GM12878 (cell line): Measurements from ENCODE around the gene AKAP11. TPM values are rescaled to one million over a fixed set of nuclear protein-coding genes. Genes with fewer than 3 reads are reported as not detected.

Source experiments
- ATAC-seq: fragments of 200-7000 bp; cut with Tn5 transposase; 3 replicates; pipeline ENCODE4 v1.9.1; 2020; ENCODE audit warnings: mild to moderate bottlenecking, moderate library complexity
- BruUV-seq: library from RNA; stranded (reverse); fragments of 400-500 nt; replicated peaks from 2 replicates; lab custom pipeline; 2021; lab: Mats Ljungman, UMichigan
- CTCF ChIA-PET: fragments of 300-600 bp; sonication (Branson Sonifier 250); formaldehyde crosslinking; extraction: SDS; loops from one replicate; lab custom pipeline; 2021; ENCODE audit warnings: inconsistent platforms; lab: Yijun Ruan, JAX
- POLR2A ChIA-PET: fragments of 350-600 bp; formaldehyde crosslinking; extraction: SDS; loops from one replicate; lab custom pipeline; 2021; ENCODE audit warnings: inconsistent platforms; lab: Charles Lee
- RAD21 ChIA-PET: fragments of 300-600 bp; sonication (Branson Sonifier 250); formaldehyde crosslinking; loops from one replicate; lab custom pipeline; 2023; ENCODE audit warnings: antibody characterized with exemption; ENCODE audit not compliant: unreplicated experiment; lab: Charles Lee
- SMC1A ChIA-PET: fragments of 300-600 bp; sonication (Branson Sonifier 250); formaldehyde crosslinking; loops from one replicate; lab custom pipeline; 2023; ENCODE audit not compliant: unreplicated experiment, uncharacterized antibody; lab: Charles Lee
- DNase-seq: peaks from one replicate; pipeline ENCODE4 v3.0.0-alpha.2; 2011; ENCODE audit warnings: low read depth, low spot score
- FAIRE-seq: peaks from 3 replicates; lab custom pipeline; 2011; peaks lifted over from hg19 to GRCh38; lab: Jason Lieb, UNC
- H2AFZ ChIP-seq: 2 replicates; pipeline ENCODE4 v1.6.0; 2011; ENCODE audit warnings: low read depth, low read length, control low read depth; ENCODE audit not compliant: control insufficient read depth
- H3K27ac ChIP-seq: 2 replicates; pipeline ENCODE4 v1.5.1; 2011; ENCODE audit warnings: control low read depth; ENCODE audit not compliant: control insufficient read depth, insufficient read depth
- H3K27me3 ChIP-seq, 2 experiments: replicated peaks in 1 of 2; 2 replicates each; pipeline versions ENCODE4 v1.6.0 to v1.6.1; 2011; ENCODE audit warnings: low read length in 1 of 2; ENCODE audit not compliant: control insufficient read depth in 2 of 2, insufficient read depth in 2 of 2
- H3K36me3 ChIP-seq, 2 experiments: 2 replicates each; pipeline ENCODE4 v1.5.1; 2011; ENCODE audit warnings: low read length in 1 of 2; ENCODE audit not compliant: control insufficient read depth in 2 of 2, insufficient read depth in 2 of 2
- H3K4me1 ChIP-seq: 2 replicates; pipeline ENCODE4 v1.6.1; 2011; ENCODE audit warnings: mild to moderate bottlenecking, low read length, moderate library complexity, mixed read lengths; ENCODE audit not compliant: control insufficient read depth, insufficient read depth
- H3K4me2 ChIP-seq: 2 replicates; pipeline ENCODE4 v1.6.0; 2011; ENCODE audit warnings: control low read depth; ENCODE audit not compliant: control insufficient read depth, insufficient read depth
- H3K4me3 ChIP-seq: fragments of 200-600 bp; sonication (generic); 2 replicates; pipeline ENCODE4 v1.5.1; 2016
- H3K79me2 ChIP-seq: 2 replicates; pipeline ENCODE4 v1.6.0; 2011; ENCODE audit warnings: low read length; ENCODE audit not compliant: control insufficient read depth, insufficient read depth
- H3K9ac ChIP-seq: 2 replicates; pipeline ENCODE4 v1.8.0; 2011; ENCODE audit warnings: low read length, control low read depth, mixed read lengths; ENCODE audit not compliant: control insufficient read depth, insufficient read depth
- H3K9me3 ChIP-seq: replicated peaks from 3 replicates; pipeline ENCODE4 v1.5.1; 2011; ENCODE audit warnings: mild to moderate bottlenecking, low read length; ENCODE audit not compliant: control insufficient read depth, insufficient read depth
- H4K20me1 ChIP-seq: 2 replicates; pipeline ENCODE4 v1.6.0; 2011; ENCODE audit not compliant: control insufficient read depth, insufficient read depth
- DPF2 ChIP-seq: fragments of 450-650 bp; IDR thresholded peaks from 2 replicates; pipeline ENCODE4 v1.6.1; 2017; ENCODE audit warnings: mild to moderate bottlenecking
- GABPA ChIP-seq: IDR thresholded peaks from 2 replicates; pipeline ENCODE4 v1.6.1; 2014; ENCODE audit warnings: antibody characterized with exemption, low read depth, mild to moderate bottlenecking, inconsistent platforms
- KDM1A ChIP-seq: fragments of 200-600 bp; sonication (generic); IDR thresholded peaks from 2 replicates; pipeline ENCODE4 v1.6.1; 2016; ENCODE audit warnings: borderline replicate concordance
- MEF2B ChIP-seq: fragments of 450-650 bp; IDR thresholded peaks from 2 replicates; pipeline ENCODE4 v1.6.1; 2018; ENCODE audit warnings: mild to moderate bottlenecking, moderate library complexity; ENCODE audit not compliant: partially characterized antibody, poor library complexity, severe bottlenecking
- NRF1 ChIP-seq: conservative IDR thresholded peaks from 2 replicates; pipeline ENCODE4 v1.6.1; 2011; ENCODE audit warnings: mild to moderate bottlenecking, low read depth, low read length, improper control_type of control experiment
- PAX5 ChIP-seq: IDR thresholded peaks from 2 replicates; pipeline ENCODE4 v1.6.1; 2011; ENCODE audit warnings: low read depth, low read length, borderline replicate concordance
- RUNX3 ChIP-seq: IDR thresholded peaks from 2 replicates; pipeline ENCODE4 v1.6.1; 2012; ENCODE audit warnings: low read length, inconsistent platforms
- SMAD5 ChIP-seq: IDR thresholded peaks from 2 replicates; pipeline ENCODE4 v1.6.1; 2016; ENCODE audit warnings: antibody characterized with exemption, low read depth
- SMARCA5 ChIP-seq: fragments of 450-650 bp; IDR thresholded peaks from 2 replicates; pipeline ENCODE4 v1.6.1; 2017; ENCODE audit warnings: mild to moderate bottlenecking
- STAT3 ChIP-seq: IDR thresholded peaks from 2 replicates; pipeline ENCODE4 v1.6.1; 2011; ENCODE audit warnings: low read depth, low read length, improper control_type of control experiment
- ZNF217 ChIP-seq: fragments of 450-650 bp; IDR thresholded peaks from 2 replicates; pipeline ENCODE4 v1.6.1; 2017; ENCODE audit warnings: antibody characterized with exemption, mild to moderate bottlenecking
- WGBS: methylation state at CpG from one replicate; pipeline ENCODE4 v1.1.6; 2016; ENCODE audit warnings: low lambda C conversion rate; ENCODE audit not compliant: insufficient replicate concordance, insufficient coverage; ENCODE audit errors: missing lambda C conversion rate; 5-methylcytosine and 5-hydroxymethylcytosine counted together
- in situ Hi-C: fragments of 300-500 bp; cut with MboI; formaldehyde crosslinking; loops from 9 replicates; pipeline ENCODE4 v1.14.3; 2018; ENCODE audit warnings: mixed read lengths
- intact Hi-C: fragments of 100-400 bp; cut with micrococcal nuclease; formaldehyde crosslinking; loops from one replicate; pipeline ENCODE4 v1.14.2; 2022; ENCODE audit not compliant: unreplicated experiment
- polyA plus RNA-seq, 11 experiments: library from polyadenylated mRNA; depleted of rRNA in 4 of 11; unstranded in 6 of 11; stranded (reverse) in 5 of 11; fragments of >200 nt; fragmentation: Nextera tagmentation in 4 of 11; fragmentation: Illumina TruSeq in 1 of 11; extraction: Ambion mirVana in 4 of 11; extraction: Trizol in 1 of 11; gene quantifications; 1 replicate in 1 of 11; 2 replicates in 10 of 11; pipeline versions ENCODE4 v1.2.1 to v1.2.3, GENCODE V29; 2011 to 2016; ENCODE audit warnings: inconsistent platforms in 2 of 11, missing spikeins in 2 of 11, low read depth in 1 of 11
- total RNA-seq, 4 experiments: library from RNA; depleted of rRNA in 3 of 4; stranded (reverse); fragments of >200 nt in 3 of 4; fragmentation: Illumina TruSeq in 1 of 4; extraction: Trizol in 1 of 4; gene quantifications; 2 replicates each; pipeline versions ENCODE4 v1.2.1 to v1.2.3, GENCODE V29; 2013 to 2021
- TF ChIP-seq, protein P1 (sequence below): IDR thresholded peaks from 2 replicates; pipeline ENCODE4 v1.6.1; 2012; ENCODE audit warnings: improper control_type of control experiment, low read depth, low read length; ENCODE audit not compliant: insufficient replicate concordance
- TF ChIP-seq, protein P2 (sequence below): fragments of 450-650 bp; IDR thresholded peaks from 2 replicates; pipeline ENCODE4 v1.6.1; 2016; ENCODE audit warnings: mild to moderate bottlenecking
- TF ChIP-seq, protein P3 (sequence below): fragments of 450-650 bp; conservative IDR thresholded peaks from 2 replicates; pipeline ENCODE4 v1.6.1; 2017; ENCODE audit warnings: mild to moderate bottlenecking, moderate library complexity

AKAP11 gene
- total and polyA plus RNA-seq, 10 of the 15 experiments (the other 5 are each of a cell fraction or from before 2014, with no cell fraction given): 4.8 to 36.8 (median 17.9) TPM

GRCh38 chr13:42275506-42275905 is 3.6 kb downstream of the AKAP11 start:
- TF ChIP-seq RUNX3: no peak
- TF ChIP-seq PAX5: no peak
- TF ChIP-seq, protein P1, sequence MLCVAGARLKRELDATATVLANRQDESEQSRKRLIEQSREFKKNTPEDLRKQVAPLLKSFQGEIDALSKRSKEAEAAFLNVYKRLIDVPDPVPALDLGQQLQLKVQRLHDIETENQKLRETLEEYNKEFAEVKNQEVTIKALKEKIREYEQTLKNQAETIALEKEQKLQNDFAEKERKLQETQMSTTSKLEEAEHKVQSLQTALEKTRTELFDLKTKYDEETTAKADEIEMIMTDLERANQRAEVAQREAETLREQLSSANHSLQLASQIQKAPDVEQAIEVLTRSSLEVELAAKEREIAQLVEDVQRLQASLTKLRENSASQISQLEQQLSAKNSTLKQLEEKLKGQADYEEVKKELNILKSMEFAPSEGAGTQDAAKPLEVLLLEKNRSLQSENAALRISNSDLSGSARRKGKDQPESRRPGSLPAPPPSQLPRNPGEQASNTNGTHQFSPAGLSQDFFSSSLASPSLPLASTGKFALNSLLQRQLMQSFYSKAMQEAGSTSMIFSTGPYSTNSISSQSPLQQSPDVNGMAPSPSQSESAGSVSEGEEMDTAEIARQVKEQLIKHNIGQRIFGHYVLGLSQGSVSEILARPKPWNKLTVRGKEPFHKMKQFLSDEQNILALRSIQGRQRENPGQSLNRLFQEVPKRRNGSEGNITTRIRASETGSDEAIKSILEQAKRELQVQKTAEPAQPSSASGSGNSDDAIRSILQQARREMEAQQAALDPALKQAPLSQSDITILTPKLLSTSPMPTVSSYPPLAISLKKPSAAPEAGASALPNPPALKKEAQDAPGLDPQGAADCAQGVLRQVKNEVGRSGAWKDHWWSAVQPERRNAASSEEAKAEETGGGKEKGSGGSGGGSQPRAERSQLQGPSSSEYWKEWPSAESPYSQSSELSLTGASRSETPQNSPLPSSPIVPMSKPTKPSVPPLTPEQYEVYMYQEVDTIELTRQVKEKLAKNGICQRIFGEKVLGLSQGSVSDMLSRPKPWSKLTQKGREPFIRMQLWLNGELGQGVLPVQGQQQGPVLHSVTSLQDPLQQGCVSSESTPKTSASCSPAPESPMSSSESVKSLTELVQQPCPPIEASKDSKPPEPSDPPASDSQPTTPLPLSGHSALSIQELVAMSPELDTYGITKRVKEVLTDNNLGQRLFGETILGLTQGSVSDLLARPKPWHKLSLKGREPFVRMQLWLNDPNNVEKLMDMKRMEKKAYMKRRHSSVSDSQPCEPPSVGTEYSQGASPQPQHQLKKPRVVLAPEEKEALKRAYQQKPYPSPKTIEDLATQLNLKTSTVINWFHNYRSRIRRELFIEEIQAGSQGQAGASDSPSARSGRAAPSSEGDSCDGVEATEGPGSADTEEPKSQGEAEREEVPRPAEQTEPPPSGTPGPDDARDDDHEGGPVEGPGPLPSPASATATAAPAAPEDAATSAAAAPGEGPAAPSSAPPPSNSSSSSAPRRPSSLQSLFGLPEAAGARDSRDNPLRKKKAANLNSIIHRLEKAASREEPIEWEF: no peak
- TF ChIP-seq, protein P2, sequence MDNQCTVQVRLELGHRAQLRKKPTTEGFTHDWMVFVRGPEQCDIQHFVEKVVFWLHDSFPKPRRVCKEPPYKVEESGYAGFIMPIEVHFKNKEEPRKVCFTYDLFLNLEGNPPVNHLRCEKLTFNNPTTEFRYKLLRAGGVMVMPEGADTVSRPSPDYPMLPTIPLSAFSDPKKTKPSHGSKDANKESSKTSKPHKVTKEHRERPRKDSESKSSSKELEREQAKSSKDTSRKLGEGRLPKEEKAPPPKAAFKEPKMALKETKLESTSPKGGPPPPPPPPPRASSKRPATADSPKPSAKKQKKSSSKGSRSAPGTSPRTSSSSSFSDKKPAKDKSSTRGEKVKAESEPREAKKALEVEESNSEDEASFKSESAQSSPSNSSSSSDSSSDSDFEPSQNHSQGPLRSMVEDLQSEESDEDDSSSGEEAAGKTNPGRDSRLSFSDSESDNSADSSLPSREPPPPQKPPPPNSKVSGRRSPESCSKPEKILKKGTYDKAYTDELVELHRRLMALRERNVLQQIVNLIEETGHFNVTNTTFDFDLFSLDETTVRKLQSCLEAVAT: no peak
- TF ChIP-seq, protein P3, sequence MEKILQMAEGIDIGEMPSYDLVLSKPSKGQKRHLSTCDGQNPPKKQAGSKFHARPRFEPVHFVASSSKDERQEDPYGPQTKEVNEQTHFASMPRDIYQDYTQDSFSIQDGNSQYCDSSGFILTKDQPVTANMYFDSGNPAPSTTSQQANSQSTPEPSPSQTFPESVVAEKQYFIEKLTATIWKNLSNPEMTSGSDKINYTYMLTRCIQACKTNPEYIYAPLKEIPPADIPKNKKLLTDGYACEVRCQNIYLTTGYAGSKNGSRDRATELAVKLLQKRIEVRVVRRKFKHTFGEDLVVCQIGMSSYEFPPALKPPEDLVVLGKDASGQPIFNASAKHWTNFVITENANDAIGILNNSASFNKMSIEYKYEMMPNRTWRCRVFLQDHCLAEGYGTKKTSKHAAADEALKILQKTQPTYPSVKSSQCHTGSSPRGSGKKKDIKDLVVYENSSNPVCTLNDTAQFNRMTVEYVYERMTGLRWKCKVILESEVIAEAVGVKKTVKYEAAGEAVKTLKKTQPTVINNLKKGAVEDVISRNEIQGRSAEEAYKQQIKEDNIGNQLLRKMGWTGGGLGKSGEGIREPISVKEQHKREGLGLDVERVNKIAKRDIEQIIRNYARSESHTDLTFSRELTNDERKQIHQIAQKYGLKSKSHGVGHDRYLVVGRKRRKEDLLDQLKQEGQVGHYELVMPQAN: peak; percentile 46; the same call in 1 of the 2 replicates
- TF ChIP-seq GABPA: no peak
- peak; percentile 87; the same call in 1 of the 2 replicates for TF ChIP-seq SMARCA5
- TF ChIP-seq ZNF217: peak; percentile 88
- TF ChIP-seq MEF2B: no peak
- no peak for TF ChIP-seq STAT3
- TF ChIP-seq SMAD5: 0 out of 2 replicates have a peak, but pooled peaks have one; percentile 34
- no peak for TF ChIP-seq NRF1
- 0 out of 2 replicates have a peak, but pooled peaks have one; percentile 8 for TF ChIP-seq DPF2
- 0 out of 2 replicates have a peak, but pooled peaks have one; percentile 42 for TF ChIP-seq KDM1A
- TF ChIP-seq, all 136 proteins: peak for 6
- no peak for DNase-seq

More at GRCh38 chr13:42275506-42275905, 3.6 kb downstream of the AKAP11 start:
- Histone ChIP-seq H3K79me2 (peaks cover 91% of the 10 kb centered on the region), H3K9ac (peak overlapping the region; percentile 58), H3K4me3 (peak overlapping the region; percentile 89), H3K27me3 (no peaks in the 10 kb centered on the region), H3K27ac (peak overlapping the region; percentile 93), H3K9me3 (no peaks in the 10 kb centered on the region; the same call in 2 of the 3 replicates), H3K36me3 (peaks cover 0 to 6% of the 10 kb centered on the region in 2 experiments; a peak in 2 of 4 replicates), H3K4me1 (peaks cover 23% of the 10 kb centered on the region), H4K20me1 (no peaks in the 10 kb centered on the region), H3K4me2 (peak overlapping the region; percentile 77), H2AFZ (no peak overlapping the region)
- CTCF ChIA-PET: no interaction called here
- no peak for FAIRE-seq
- POLR2A ChIA-PET: interaction anchor here (2.1 kb wide), 1 partner anchor 102 kb away, joined by 6 read pairs; no protein-coding TSS in a partner anchor
- in situ Hi-C loops: no loop called here
- intact Hi-C loops: loop anchor here (5.0 to 10.0 kb wide), 4 partner anchors 231 to 1291 kb away; partner anchors contain the start of gene DGKH
- WGBS: 0% methylated on average over 4 of the region's 4 CpGs
- RAD21 ChIA-PET: interaction anchor here (0.6 to 1.1 kb wide), 3 partner anchors 12 to 139 kb away, joined by 3 read pairs; no protein-coding TSS in a partner anchor
- no TSS peak for BruUV-seq
- SMC1A ChIA-PET: interaction anchor here (0.7 to 3.6 kb wide), 6 partner anchors 10 to 223 kb away, joined by 3 to 15 read pairs (median 3); no protein-coding TSS in a partner anchor
- peak; percentile 1; the same call in 1 of the 3 replicates for ATAC-seq
